ENCODE results near the gene LARP4B. TPM values are rescaled to one million over a fixed set of nuclear protein-coding genes. Genes with fewer than 3 reads are reported as not detected.

The LARP4B gene
- total and polyA plus RNA-seq, 4 donors = 5.5 to 20.4 (median 12.1) TPM

- Histone ChIP-seq H3K9me3 (ENCODE audit: control insufficient read depth in 4 of 4, low read length in 3 of 4) (no peaks in the 10 kb centered on the region), H3K9ac (ENCODE audit: low read depth in 1 of 2, low read length in 2 of 2) (no peak overlapping the region), H3K4me1 (ENCODE audit: control insufficient read depth in 4 of 4, insufficient read depth in 4 of 4, low read length in 3 of 4) (no peaks in the 10 kb centered on the region), H3K36me3 (ENCODE audit: control insufficient read depth in 4 of 4, insufficient read depth in 3 of 4, low read depth in 1 of 4, low read length in 3 of 4) (no peaks in the 10 kb centered on the region), H3K27ac (ENCODE audit: low read depth in 1 of 2, low read length in 2 of 2) (no peak overlapping the region), H3K4me3 (ENCODE audit: low read depth in 1 of 3, low read length in 3 of 3) (no peak overlapping the region), H3K27me3 (ENCODE audit: control insufficient read depth in 4 of 4, insufficient read depth in 4 of 4, low read length in 3 of 4) (no peaks in the 10 kb centered on the region)
- WGBS = 82% methylated on average over 27 of the region's 27 CpGs
- no peak for DNase-seq (ENCODE audit: low spot score)
- no peak for TF ChIP-seq FOXA1 (IDR thresholded peaks at IDR 0.05)
- TF ChIP-seq, protein P1, sequence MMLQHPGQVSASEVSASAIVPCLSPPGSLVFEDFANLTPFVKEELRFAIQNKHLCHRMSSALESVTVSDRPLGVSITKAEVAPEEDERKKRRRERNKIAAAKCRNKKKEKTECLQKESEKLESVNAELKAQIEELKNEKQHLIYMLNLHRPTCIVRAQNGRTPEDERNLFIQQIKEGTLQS (IDR thresholded peaks at IDR 0.05) = no peak
- TF ChIP-seq ZBTB33 (IDR thresholded peaks at IDR 0.05) = no peak
- no peak for TF ChIP-seq RXRA (IDR thresholded peaks at IDR 0.05)
- TF ChIP-seq YY1 (IDR thresholded peaks at IDR 0.05) = no peak
- no peak for TF ChIP-seq REST (IDR thresholded peaks at IDR 0.05)
- TF ChIP-seq CTCF (IDR thresholded peaks at IDR 0.05; ENCODE audit: low read depth, low read length, missing input control) = no peak
- TF ChIP-seq RAD21 (IDR thresholded peaks at IDR 0.05) = no peak
- TF ChIP-seq GABPA (IDR thresholded peaks at IDR 0.05 in 1 of 2, conservative IDR thresholded peaks at IDR 0.05 in 1 of 2) = no peak
- TF ChIP-seq TAF1 (conservative IDR thresholded peaks at IDR 0.05) = no peak
- no peak for TF ChIP-seq SP1 (IDR thresholded peaks at IDR 0.05)
- no peak for TF ChIP-seq MAX (IDR thresholded peaks at IDR 0.05)
- TF ChIP-seq HNF4G (IDR thresholded peaks at IDR 0.05) = no peak
- TF ChIP-seq EGR1 (IDR thresholded peaks at IDR 0.05; ENCODE audit: low read depth in 2 of 2) = no peak
- no peak for TF ChIP-seq HNF4A (conservative IDR thresholded peaks at IDR 0.05)
- no peak for TF ChIP-seq JUND (IDR thresholded peaks at IDR 0.05)
- TF ChIP-seq NR2F2 (IDR thresholded peaks at IDR 0.05) = no peak
- no peak for TF ChIP-seq FOXA2 (IDR thresholded peaks at IDR 0.05)
Measured at GRCh38 chr10:778626-779330, 152.7 kb downstream of the LARP4B start.
